Stimulated activated CD8-positive, alpha-beta memory T cell treated with anti-CD3 and anti-CD28 coated beads, Interleukin-12 subunit alpha, Interleukin-12 subunit beta, amount 100 ng/mL, for 24 hours (primary cell): ENCODE data around the gene CMIP.

Experiments used
- DNase-seq: peaks from one replicate; pipeline ENCODE4 v3.0.0-alpha.2; 2020; ENCODE audit errors: extremely low read depth

Gene CMIP

DNA sequence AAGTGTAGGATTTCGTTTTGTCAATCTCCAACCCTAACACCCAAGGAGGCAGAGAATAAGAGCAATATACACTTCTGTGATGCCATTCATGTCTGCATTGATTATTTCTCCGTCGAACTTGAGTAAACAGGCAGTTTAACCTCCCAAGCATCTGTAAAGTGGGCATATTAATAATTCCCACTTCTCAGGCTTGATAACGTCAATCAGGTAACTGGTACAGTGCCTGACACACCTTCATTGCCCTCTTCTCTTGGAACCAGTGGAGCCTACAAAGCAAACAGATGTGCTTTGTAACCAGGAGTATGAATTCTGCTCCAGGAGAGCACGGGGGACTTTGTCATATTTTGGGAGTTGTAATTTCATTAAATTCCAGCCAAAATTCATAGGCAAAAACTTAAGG lies 302.0 kb downstream of the CMIP start:
- no peak for DNase-seq

DNA sequence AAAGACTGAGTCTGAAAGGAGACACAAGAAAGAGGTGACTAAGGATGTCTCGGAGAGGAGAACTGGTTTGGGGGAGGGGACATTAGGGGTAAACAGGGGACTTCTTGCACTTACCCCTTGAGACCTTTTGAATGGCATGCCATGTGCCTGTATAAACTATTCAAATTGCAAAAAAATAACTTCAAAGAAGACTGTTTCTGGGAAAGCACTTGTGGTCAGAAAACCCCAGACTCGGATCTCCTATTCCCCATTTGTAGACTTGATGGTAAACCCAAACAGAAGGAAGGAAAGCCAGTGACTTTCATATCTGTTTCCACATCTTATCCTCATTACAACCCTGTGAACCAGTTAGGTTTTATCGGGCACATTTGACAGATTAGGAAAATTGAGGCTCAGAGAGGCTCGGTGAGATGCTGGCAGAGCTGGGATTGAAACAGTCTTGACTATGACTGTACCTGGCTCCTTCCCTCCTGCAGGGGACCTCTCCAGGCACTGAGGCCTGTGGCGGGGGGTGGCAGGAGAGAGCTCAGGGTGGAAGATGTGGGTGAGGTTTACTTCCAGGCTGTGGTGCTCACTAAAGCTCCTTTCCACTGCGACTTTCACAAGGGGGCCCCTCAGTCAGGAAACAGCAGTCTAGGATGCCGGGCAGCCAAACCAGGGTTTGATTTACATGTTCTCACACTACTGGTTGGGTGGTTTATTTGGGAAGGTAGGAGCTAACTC lies 304.0 kb downstream of the CMIP start:
- no peak for DNase-seq

GRCh38 chr16:81752225-81752875 lies 307.7 kb downstream of the CMIP start:
- DNase-seq, result no peak

DNA sequence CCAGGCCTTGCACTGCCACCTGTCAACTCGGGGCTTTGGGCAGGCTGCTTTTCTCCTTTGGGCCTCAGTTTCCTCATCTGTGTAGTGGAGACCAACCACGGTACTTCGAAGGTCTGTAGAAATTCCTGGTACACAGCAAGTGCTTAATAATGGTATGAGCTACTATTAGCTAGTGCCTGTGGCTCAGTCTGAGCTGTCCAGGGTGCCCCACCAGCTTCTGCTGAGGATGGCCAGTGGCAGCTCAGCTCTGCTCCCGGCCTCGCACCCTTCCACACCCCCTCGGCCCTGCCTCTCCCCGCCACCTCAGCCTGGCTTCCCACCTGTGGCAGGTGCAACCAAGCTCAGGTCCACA lies 308.2 kb downstream of the CMIP start:
- DNase-seq, result no peak

GRCh38 chr16:81754858-81755257 lies 310.2 kb downstream of the CMIP start:
- DNase-seq, result no peak

DNA sequence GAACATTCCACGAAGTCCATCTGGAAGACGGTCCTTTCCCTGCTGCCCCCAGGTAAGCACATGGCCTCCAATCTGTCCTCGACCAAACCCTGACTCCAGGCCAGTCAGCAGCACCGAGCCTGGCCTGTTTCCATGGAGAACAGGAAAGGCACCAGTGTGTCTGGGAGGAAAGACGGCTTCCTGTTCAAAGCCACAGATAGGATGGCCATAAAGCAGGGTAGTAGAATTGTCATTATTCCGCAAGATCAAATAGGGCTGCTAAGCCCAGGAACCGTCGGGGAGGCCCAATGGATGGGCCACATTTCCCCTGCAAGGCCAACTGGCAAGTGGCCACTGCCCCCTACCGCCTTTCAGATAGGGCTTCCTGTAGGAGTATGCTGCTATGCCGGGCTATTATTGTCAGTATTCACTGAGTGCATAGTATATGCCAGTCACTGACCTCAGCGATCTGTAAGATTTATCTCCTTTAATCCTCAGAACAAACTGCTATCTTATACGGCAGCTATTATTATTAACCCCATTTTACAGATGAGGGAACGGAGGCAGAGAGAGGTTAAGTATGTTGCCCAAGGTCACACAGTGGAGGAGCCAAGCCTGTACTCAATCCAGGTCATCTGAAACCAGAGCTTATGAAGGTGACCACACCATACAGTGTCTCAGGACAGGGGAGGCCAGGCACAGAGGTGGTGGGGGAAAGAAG lies 311.5 kb downstream of the CMIP start:
- DNase-seq, result no peak

GRCh38 chr16:81756615-81757356 lies 312.2 kb downstream of the CMIP start:
- no peak for DNase-seq

GRCh38 chr16:81758376-81758775 lies 313.8 kb downstream of the CMIP start:
- no peak for DNase-seq
